HepG2 (cell line): ENCODE measurements around the gene KRT27.

Experiments
- BRD4 ChIP-seq: sonication (generic); formaldehyde crosslinking; IDR thresholded peaks from 2 replicates; pipeline ENCODE4 v1.4.0; 2020; ENCODE audit warnings: missing genetic modification reagents
- EZH2 ChIP-seq: conservative IDR thresholded peaks from 2 replicates; pipeline ENCODE4 v1.6.1; 2012; ENCODE audit warnings: mild to moderate bottlenecking, low read depth, low read length, moderate library complexity
- NFE2 ChIP-seq: sonication (generic); formaldehyde crosslinking; IDR thresholded peaks from 2 replicates; pipeline ENCODE4 v1.4.0; 2020; ENCODE audit warnings: missing genetic modification reagents
- REST ChIP-seq, 2 experiments: IDR thresholded peaks; 2 replicates each; pipeline ENCODE4 v1.6.1; 2011 to 2012; ENCODE audit warnings: low read length in 2 of 2, borderline replicate concordance in 1 of 2, low read depth in 1 of 2, mild to moderate bottlenecking in 1 of 2, moderate library complexity in 1 of 2
- SRSF4 ChIP-seq: fragments of 200-400 bp; formaldehyde crosslinking; IDR thresholded peaks from one replicate; pipeline ENCODE4 v1.6.1; 2018; ENCODE audit warnings: mild to moderate bottlenecking, low read depth, low read length, moderate library complexity; ENCODE audit not compliant: poor library complexity, severe bottlenecking
- ZFP41 ChIP-seq: sonication (generic); formaldehyde crosslinking; IDR thresholded peaks from 2 replicates; pipeline ENCODE4 v1.4.0; 2020; ENCODE audit warnings: mild to moderate bottlenecking, missing genetic modification reagents, borderline replicate concordance
- ZNF33A ChIP-seq: sonication (generic); formaldehyde crosslinking; IDR thresholded peaks from 2 replicates; pipeline ENCODE4 v1.5.1; 2020; ENCODE audit warnings: missing genetic modification reagents, mild to moderate bottlenecking, moderate library complexity, borderline replicate concordance
- ZNF367 ChIP-seq: sonication (generic); formaldehyde crosslinking; IDR thresholded peaks from 2 replicates; pipeline ENCODE4 v1.4.0; 2020; ENCODE audit warnings: missing genetic modification reagents, borderline replicate concordance

GRCh38 chr17:40825599-40825998 lies 43.2 kb upstream of the KRT27 start:
- TF ChIP-seq ZNF367 (CRISPR knock-in tag) (no peak), NFE2 (CRISPR knock-in tag) (no peak), REST (IDR thresholded peaks at IDR 0.05; ENCODE audit: borderline replicate concordance in 1 of 2, low read depth in 1 of 2, low read length in 2 of 2) (no peak), SRSF4 (no peak), BRD4 (no peak), ZFP41 (CRISPR knock-in tag) (no peak), EZH2 (no peak), ZNF33A (CRISPR knock-in tag) (no peak)
